ENCODE results near the gene SAMD13. TPM values are rescaled to one million over a fixed set of nuclear protein-coding genes. Genes with fewer than 3 reads are reported as not detected.

Gene SAMD13
- total and polyA plus RNA-seq, 2 of the 8 experiments (the other 6 are each of a cell fraction or from before 2014, with no cell fraction given): 0.86 to 2.3 TPM

GRCh38 chr1:84264961-84265360 is 36.5 kb upstream of the SAMD13 start:
- H3K79me2 ChIP-seq (ENCODE audit: control insufficient read depth in 1 of 2, insufficient read depth in 2 of 2, low read length in 2 of 2): no peaks in the 10 kb centered on the region
- H3K4ac ChIP-seq (replicated peaks; ENCODE audit: insufficient read length, low read depth, low read length): no peak overlapping the region
- no peak overlapping the region for H3K23ac ChIP-seq (ENCODE audit: insufficient read length)
- no peaks in the 10 kb centered on the region for H3K27me3 ChIP-seq (replicated peaks in 1 of 4; ENCODE audit: control insufficient read depth in 3 of 4, extremely low read depth in 1 of 4, insufficient read depth in 3 of 4, low read length in 3 of 4)
- no peaks in the 10 kb centered on the region for H3K4me1 ChIP-seq (replicated peaks in 1 of 4; ENCODE audit: control insufficient read depth in 3 of 4, insufficient read depth in 4 of 4, low read length in 3 of 4)
- H4K91ac ChIP-seq (replicated peaks; ENCODE audit: insufficient read length, low read length): no peak overlapping the region
- H2BK15ac ChIP-seq (ENCODE audit: low read length): no peak overlapping the region
- CTCF ChIA-PET (ENCODE audit: partially characterized antibody): interaction anchor here (0.7 to 1.4 kb wide), 4 partner anchors 11 to 508 kb away, joined by 3 to 4 read pairs (median 3); no protein-coding TSS in a partner anchor
- no peak overlapping the region for H3K27ac ChIP-seq (ENCODE audit: low read depth, low read length)
- POLR2A ChIA-PET (ENCODE audit: partially characterized antibody): interaction anchor here (0.7 kb wide), 1 partner anchor 9 kb away, joined by 4 read pairs; no protein-coding TSS in a partner anchor
- H2AFZ ChIP-seq (ENCODE audit: low read length): no peak overlapping the region
- H3K9me3 ChIP-seq (ENCODE audit: insufficient read depth in 2 of 2, low read depth in 1 of 2, low read length in 1 of 2): no peaks in the 10 kb centered on the region
- no peak overlapping the region for H3K56ac ChIP-seq (replicated peaks; ENCODE audit: insufficient read length, low read depth, low read length)
- FAIRE-seq (no peak), DNase-seq (ENCODE audit: low read depth in 1 of 2, low spot score in 2 of 2) (no peak)
- no peak overlapping the region for H2BK5ac ChIP-seq (ENCODE audit: low read depth, low read length)
- 89% methylated on average over 2 of the region's 2 CpGs; no CpG with 5 or more reads in 1 of the 2 experiments for WGBS, 2 experiments (ENCODE audit: extremely low coverage in 1 of 2, insufficient coverage in 1 of 2, insufficient read length in 1 of 2, insufficient replicate concordance in 2 of 2, low coverage in 1 of 2, low lambda C conversion rate in 2 of 2, missing lambda C conversion rate in 1 of 2)
- no peak overlapping the region for H2BK12ac ChIP-seq (ENCODE audit: low read depth, low read length)
- H3K36me3 ChIP-seq (ENCODE audit: control insufficient read depth in 2 of 4, insufficient read depth in 4 of 4, low read length in 3 of 4): no peaks in the 10 kb centered on the region
- H3K4me3 ChIP-seq (ENCODE audit: extremely low read depth in 1 of 4, insufficient read depth in 2 of 4, low read depth in 3 of 4, low read length in 4 of 4): no peak overlapping the region
- no peak overlapping the region for H3K9ac ChIP-seq (replicated peaks in 1 of 4; ENCODE audit: extremely low read depth in 1 of 4, low read depth in 3 of 4, low read length in 3 of 4)
- no peak overlapping the region for H3K18ac ChIP-seq (ENCODE audit: extremely low read depth, low read length)
- no peak for TF ChIP-seq ATF2 (IDR thresholded peaks at IDR 0.05; ENCODE audit: low read length)
- TF ChIP-seq HDAC6 (IDR thresholded peaks at IDR 0.05; ENCODE audit: low read depth, low read length): no peak
- no peak overlapping the region for H2BK120ac ChIP-seq (replicated peaks; ENCODE audit: low read depth, low read length)
- H3K4me2 ChIP-seq (ENCODE audit: insufficient read depth in 1 of 2, low read depth in 2 of 2, low read length in 2 of 2): no peak overlapping the region
- no peak overlapping the region for H2AK5ac ChIP-seq (ENCODE audit: low read depth, low read length)
- no peak overlapping the region for H4K8ac ChIP-seq (ENCODE audit: extremely low read depth, insufficient read depth, low read length)
- H3K14ac ChIP-seq (ENCODE audit: insufficient read length): no peak overlapping the region
- no peaks in the 10 kb centered on the region for H3K79me1 ChIP-seq (ENCODE audit: low read depth, low read length)
- H4K20me1 ChIP-seq (replicated peaks in 1 of 2; ENCODE audit: control insufficient read depth in 1 of 2, insufficient read depth in 2 of 2, low read length in 2 of 2): no peaks in the 10 kb centered on the region
- H2BK20ac ChIP-seq (ENCODE audit: low read length): no peak overlapping the region
- no peaks in the 10 kb centered on the region; the same call in 1 of the 2 replicates for H3K23me2 ChIP-seq (ENCODE audit: low read depth, low read length)
- H4K5ac ChIP-seq (ENCODE audit: insufficient read length, low read depth, low read length): no peak overlapping the region
